ENCODE data around the gene FAM234B. TPM values are rescaled to one million over a fixed set of nuclear protein-coding genes. Genes with fewer than 3 reads are reported as not detected.
"Not testable (repeated sequence)": the region's sequence is repeated elsewhere in the genome, so short reads cannot be mapped to it uniquely, and the experiment has no call there.

The FAM234B gene
- total RNA-seq, 4 donors from 2014 or later = 19.3 to 41.4 (median 25.6) TPM

GRCh38 chr12:13080266-13080665 is 36.1 kb downstream of the FAM234B start:
- TF ChIP-seq CTCF (IDR thresholded peaks at IDR 0.05) = no peak
- no peak for TF ChIP-seq POLR2A (IDR thresholded peaks at IDR 0.05)
- H3K4me3 ChIP-seq (ENCODE audit: low read depth, poor library complexity, severe bottlenecking) = no peak overlapping the region
- WGBS, 2 donors = 92 to 93% methylated on average over 3 of the region's 3 CpGs
- intact Hi-C loops (cut with DNase I; ENCODE audit: low total_unique reads) = no loop called here
- DNase-seq (ENCODE audit: low spot score in 2 of 2) = no peak

DNA sequence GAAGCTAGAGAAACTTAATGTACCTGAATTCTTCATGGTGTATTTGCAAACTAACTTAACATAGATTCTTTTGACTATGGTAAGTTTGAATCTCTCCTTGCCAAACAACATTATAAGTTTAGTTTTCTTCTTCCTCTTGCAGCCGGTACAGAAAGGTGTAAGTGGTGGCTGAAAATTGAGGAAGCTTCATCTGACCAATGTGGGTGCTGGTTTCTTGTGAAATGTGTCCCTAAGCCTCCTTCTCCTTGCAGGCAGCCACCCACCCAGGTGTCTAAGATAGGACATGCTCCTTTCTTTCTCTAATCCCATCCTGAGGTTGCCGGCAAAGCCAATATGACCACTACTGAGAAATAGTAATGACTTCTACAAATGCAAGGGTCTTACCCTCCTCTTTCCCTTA is 38.7 kb downstream of the FAM234B start:
- intact Hi-C loops (cut with DNase I; ENCODE audit: low total_unique reads) = no loop called here
- TF ChIP-seq POLR2A (IDR thresholded peaks at IDR 0.05) (no peak), CTCF (IDR thresholded peaks at IDR 0.05) (no peak)
- no peak for DNase-seq (ENCODE audit: low spot score in 2 of 2)
- 68 to 91% methylated on average over 2 of the region's 2 CpGs for WGBS, 2 donors
- no peak overlapping the region for H3K4me3 ChIP-seq (ENCODE audit: low read depth, poor library complexity, severe bottlenecking)

GRCh38 chr12:13083638-13084037 is 39.5 kb downstream of the FAM234B start:
- WGBS, 2 donors = 94 to 99% methylated on average over 4 to 5 of the region's 5 CpGs
- H3K4me3 ChIP-seq (ENCODE audit: low read depth, poor library complexity, severe bottlenecking); intact Hi-C loops (cut with DNase I; ENCODE audit: low total_unique reads); DNase-seq (ENCODE audit: low spot score in 2 of 2): not testable (repeated sequence)

- intact Hi-C loops (cut with DNase I; ENCODE audit: low total_unique reads) = no loop called here
- no peak overlapping the region for H3K4me3 ChIP-seq (ENCODE audit: low read depth, poor library complexity, severe bottlenecking)
- no peak for DNase-seq (ENCODE audit: low spot score in 2 of 2)
- WGBS, 2 donors = 93 to 94% methylated on average over 11 of the region's 11 CpGs
- TF ChIP-seq POLR2A (IDR thresholded peaks at IDR 0.05) (no peak), CTCF (IDR thresholded peaks at IDR 0.05) (no peak)
Observed at GRCh38 chr12:13084898-13085640, 40.9 kb downstream of the FAM234B start.

DNA sequence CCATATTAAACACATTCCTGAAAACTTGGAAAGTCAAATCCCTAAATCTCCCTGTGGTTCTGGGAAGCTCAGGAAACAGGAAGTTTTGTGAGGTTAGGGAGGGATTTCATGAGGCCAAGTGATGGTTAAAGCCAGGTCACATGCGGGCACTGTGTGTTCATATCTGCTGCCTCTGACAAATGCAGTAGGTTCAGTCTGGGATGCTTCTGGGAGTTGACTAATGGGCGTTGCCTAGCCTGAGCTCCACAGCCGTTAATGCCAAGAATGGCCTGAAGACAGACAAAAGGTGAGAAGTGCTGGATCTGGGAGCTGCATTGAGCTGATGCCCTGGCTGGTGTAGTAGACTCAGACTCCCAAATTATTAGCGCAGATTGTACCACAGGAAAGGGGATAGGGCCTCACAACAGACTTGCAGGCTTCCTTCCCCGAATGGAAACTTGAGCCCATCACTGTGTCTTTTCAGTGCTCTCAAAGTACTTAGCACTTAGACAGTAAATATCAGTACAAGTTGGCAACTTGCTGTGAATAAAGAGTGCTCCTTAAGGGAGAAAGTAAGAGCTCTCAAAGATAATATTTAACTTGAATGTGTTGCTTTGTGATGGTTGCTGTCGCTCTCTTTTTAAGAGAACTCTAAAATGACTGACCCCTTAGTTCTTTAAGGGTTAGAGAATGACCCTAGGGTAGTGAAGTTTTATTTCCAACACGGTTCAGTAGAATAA is 41.9 kb downstream of the FAM234B start:
- TF ChIP-seq POLR2A (IDR thresholded peaks at IDR 0.05) (no peak), CTCF (IDR thresholded peaks at IDR 0.05) (no peak)
- intact Hi-C loops (cut with DNase I; ENCODE audit: low total_unique reads) = no loop called here

DNA sequence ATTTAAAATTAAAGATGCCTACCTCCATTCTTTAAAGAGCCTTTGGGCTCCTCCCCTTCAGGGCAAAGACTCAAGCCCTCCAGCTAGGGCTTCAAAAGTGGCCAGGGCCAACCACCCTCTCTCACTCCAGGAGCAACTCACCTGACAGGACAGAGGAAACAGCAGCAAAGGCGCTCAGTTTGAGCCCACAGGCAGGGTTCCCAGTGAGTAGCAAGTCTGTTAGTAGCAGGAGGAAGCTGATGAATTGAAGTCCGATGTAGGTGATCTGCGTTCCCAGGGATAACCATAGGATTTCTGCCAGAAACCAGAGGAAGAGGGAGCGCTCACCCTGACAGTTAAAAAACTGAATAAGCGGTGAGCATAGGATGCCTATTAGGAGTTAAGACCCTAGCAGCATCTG is 43.6 kb downstream of the FAM234B start:
- intact Hi-C loops (cut with DNase I; ENCODE audit: low total_unique reads) = no loop called here
- TF ChIP-seq POLR2A (IDR thresholded peaks at IDR 0.05) (no peak), CTCF (IDR thresholded peaks at IDR 0.05) (no peak)
- H3K4me3 ChIP-seq (ENCODE audit: low read depth, poor library complexity, severe bottlenecking) = no peak overlapping the region
- 84 to 96% methylated on average over 5 of the region's 5 CpGs for WGBS, 2 donors
- no peak for DNase-seq (ENCODE audit: low spot score in 2 of 2)

More for the DNA sequence above, 41.9 kb downstream of the FAM234B start:
- DNase-seq (ENCODE audit: low spot score in 2 of 2) = no peak
- WGBS, 2 donors = 68 to 76% methylated on average over 7 of the region's 7 CpGs
- H3K4me3 ChIP-seq (ENCODE audit: low read depth, poor library complexity, severe bottlenecking) = no peak overlapping the region
